Fibroblast of skin of right quadriceps (primary cell): ENCODE results near the gene SCMH1.

Experiments
- DNase-seq: peaks from one replicate; pipeline ENCODE4 v3.0.0-alpha.2; 2013

Gene SCMH1

GRCh38 chr1:41021526-41022308, 220.4 kb downstream of the SCMH1 start, which contains the start of gene SLFNL1:
Gene SLFNL1 (minus strand): TSS chr1:41021725. CDS start chr1:41020660, 1,065 bp downstream.
- peak; percentile 20 for DNase-seq

GRCh38 chr1:41020654-41021053, 221.5 kb downstream of the SCMH1 start:
- no peak for DNase-seq

- no peak for DNase-seq
These were observed 222.0 kb downstream of the SCMH1 start for GRCh38 chr1:41020109-41020576.

GRCh38 chr1:41019353-41019745, 222.8 kb downstream of the SCMH1 start:
- DNase-seq, result no peak

GRCh38 chr1:41018018-41018410, 224.1 kb downstream of the SCMH1 start:
- DNase-seq, result no peak

GRCh38 chr1:41017141-41018017, 224.7 kb downstream of the SCMH1 start:
- no peak for DNase-seq

GRCh38 chr1:41015897-41016470, 226.1 kb downstream of the SCMH1 start:
- DNase-seq, result no peak

GRCh38 chr1:41015281-41015896, 226.7 kb downstream of the SCMH1 start:
- DNase-seq, result no peak

GRCh38 chr1:41014871-41015270, 227.2 kb downstream of the SCMH1 start:
- no peak for DNase-seq

- no peak for DNase-seq
These were observed 228.3 kb downstream of the SCMH1 start for GRCh38 chr1:41013796-41014195.

- DNase-seq, result no peak
These were observed 229.1 kb downstream of the SCMH1 start for GRCh38 chr1:41013024-41013423.

GRCh38 chr1:41010345-41010744, 231.8 kb downstream of the SCMH1 start:
- no peak for DNase-seq

GRCh38 chr1:41009466-41009865, 232.6 kb downstream of the SCMH1 start:
- no peak for DNase-seq

- DNase-seq, result peak; percentile 23
These were observed 234.9 kb downstream of the SCMH1 start for GRCh38 chr1:41006942-41007865.

GRCh38 chr1:41005876-41006275, 236.2 kb downstream of the SCMH1 start:
- DNase-seq, result no peak

- peak; percentile 100 for DNase-seq
These were observed 238.4 kb downstream of the SCMH1 start for GRCh38 chr1:41003640-41004220.

GRCh38 chr1:41003127-41003639, 238.9 kb downstream of the SCMH1 start:
- DNase-seq, result no peak

GRCh38 chr1:40998668-40999067, 243.4 kb downstream of the SCMH1 start:
- DNase-seq, result no peak

GRCh38 chr1:40997096-40997495, 245.0 kb downstream of the SCMH1 start:
- no peak for DNase-seq

GRCh38 chr1:40989066-40989465, 253.0 kb downstream of the SCMH1 start:
- no peak for DNase-seq

GRCh38 chr1:40988280-40988679, 253.8 kb downstream of the SCMH1 start:
- no peak for DNase-seq
